SK-MEL-5 (cell line): ENCODE measurements around the gene FERMT1. TPM values are rescaled to one million over a fixed set of nuclear protein-coding genes. Genes with fewer than 3 reads are reported as not detected.

Experiments
- DNase-seq: peaks from one replicate; pipeline ENCODE4 v3.0.0-alpha.2; 2016; ENCODE audit warnings: low read depth, low spot score
- in situ Hi-C: cut with HindIII; loops from 2 replicates; pipeline ENCODE4 v1.10.0; 2016; ENCODE audit warnings: low sequenced_read_pairs, high pct_unique_total_duplicates, low pct_unique_long_range_greater_than_20kb
- total RNA-seq: library from RNA; depleted of rRNA; stranded (reverse); fragments of >200 nt; shearing (Covaris generic); gene quantifications from 2 replicates; pipeline ENCODE4 v1.2.3, GENCODE V29; 2014; rRNA removed

FERMT1 gene
- total RNA-seq, 1 experiment from 2014 or later = 6.6 TPM

GRCh38 chr20:6030453-6031080 is 92.3 kb downstream of the FERMT1 start:
- in situ Hi-C loops = no loop called here
- no peak for DNase-seq

- no peak for DNase-seq
- in situ Hi-C loops = no loop called here
Measured at GRCh38 chr20:6029538-6029937, 93.3 kb downstream of the FERMT1 start.

- no peak for DNase-seq
- in situ Hi-C loops = no loop called here
Measured at GRCh38 chr20:6028818-6029217, 94.0 kb downstream of the FERMT1 start.

GRCh38 chr20:6026051-6026450 is 96.8 kb downstream of the FERMT1 start:
- DNase-seq = no peak
- in situ Hi-C loops = no loop called here

Other genes starting within 250 kb of the FERMT1 start
- 4.0 and 4.9 TPM in 2 replicates for gene CHGB, start 211.5 kb downstream of the FERMT1 start, total RNA-seq
- 26.9 and 29.1 TPM in 2 replicates for gene TRMT6, start 172.5 kb downstream of the FERMT1 start, total RNA-seq
- 25.2 and 25.5 TPM in 2 replicates for gene MCM8, start 172.4 kb downstream of the FERMT1 start, total RNA-seq
- 103 and 109 TPM in 2 replicates for gene CRLS1, start 116.9 kb downstream of the FERMT1 start, total RNA-seq
- gene LRRN4, start 69.0 kb downstream of the FERMT1 start, total RNA-seq = not detected in 2 replicates